Stimulated activated CD4-positive, alpha-beta T cell treated with anti-CD3 and anti-CD28 coated beads, TNF-alpha, amount 100 ng/mL, for 24 hours (primary cell): ENCODE results near the gene METTL2B.
"Not testable (repeated sequence)": the region's sequence is repeated elsewhere in the genome, so short reads cannot be mapped to it uniquely, and the experiment has no call there.

Experiments
- DNase-seq, 3 experiments: peaks; one replicate each; pipeline ENCODE4 v3.0.0-alpha.2; 2020; ENCODE audit warnings: low read depth in 3 of 3

Gene METTL2B

DNA sequence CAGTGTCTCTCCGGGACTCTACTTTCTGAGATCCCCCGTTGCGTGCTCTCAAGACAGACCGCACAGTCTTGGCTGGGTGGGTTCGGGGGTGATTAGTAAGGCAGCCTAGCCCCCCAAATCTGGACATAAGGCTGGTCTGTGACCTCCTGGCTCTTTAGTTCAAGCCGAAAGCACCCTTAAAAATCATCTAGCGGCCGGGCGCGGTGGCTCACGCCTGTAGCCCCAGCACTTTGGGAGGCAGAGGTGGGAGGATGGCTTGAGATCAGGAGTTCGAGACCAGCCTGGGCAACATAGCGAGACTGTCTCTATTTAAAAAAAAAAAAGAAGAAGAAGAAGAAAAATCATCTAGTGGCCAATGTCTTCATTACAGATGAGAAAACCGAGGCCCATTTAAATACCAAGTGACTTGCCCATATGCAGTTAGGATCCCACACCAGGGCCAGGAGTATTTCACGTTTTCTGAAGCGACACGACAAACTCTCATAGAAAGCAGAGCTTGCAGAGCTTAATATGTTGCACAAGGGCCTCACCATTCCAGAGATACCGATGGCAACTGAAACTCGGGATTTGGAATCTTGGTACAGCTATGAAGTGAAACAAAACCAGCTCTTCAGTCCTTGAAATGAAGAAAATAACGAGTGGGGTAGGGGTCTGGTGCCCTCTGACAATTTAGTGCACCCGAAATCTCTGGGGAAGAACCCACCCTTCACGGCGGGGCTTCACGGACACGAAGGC, 21.6 kb upstream of the METTL2B start:
- DNase-seq, result no peak

DNA sequence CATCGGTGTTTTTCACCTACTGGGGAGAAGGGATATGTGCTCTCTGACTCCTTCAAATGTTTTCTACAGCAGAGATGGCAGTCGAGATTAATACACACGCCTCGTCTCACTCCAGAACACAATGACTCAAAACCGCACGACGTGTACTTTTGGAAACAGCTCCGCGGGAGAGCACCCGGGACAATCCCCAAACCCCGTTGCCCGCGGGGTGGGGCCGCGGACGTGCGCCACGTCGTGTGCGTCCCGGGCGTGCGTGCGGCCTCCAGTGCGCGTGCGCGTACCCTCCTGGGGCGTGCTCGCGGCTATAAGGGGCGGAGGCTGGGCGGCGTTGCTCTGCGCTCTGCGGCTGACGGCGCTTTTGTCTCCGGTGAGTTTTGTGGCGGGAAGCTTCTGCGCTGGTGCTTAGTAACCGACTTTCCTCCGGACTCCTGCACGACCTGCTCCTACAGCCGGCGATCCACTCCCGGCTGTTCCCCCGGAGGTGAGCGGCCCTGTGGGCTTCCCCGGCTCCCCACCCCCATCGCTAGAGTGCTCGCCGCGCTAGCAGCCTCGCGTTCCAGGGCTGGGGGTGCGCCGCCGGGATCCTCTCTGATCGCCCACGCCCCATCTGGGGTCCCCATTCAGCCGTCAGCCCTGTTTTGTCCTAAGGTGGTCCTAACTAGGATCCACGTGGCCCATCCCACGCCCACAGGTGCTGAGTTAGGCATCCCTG, 20.8 kb upstream of the METTL2B start, which contains the start of gene HILPDA:
Gene HILPDA (plus strand): TSS at position 336 of the 712 bp plus-strand sequence. CDS start 1,391 bp downstream, outside the sequence.
- peak; percentile 88 to 94 (median 92) for DNase-seq

DNA sequence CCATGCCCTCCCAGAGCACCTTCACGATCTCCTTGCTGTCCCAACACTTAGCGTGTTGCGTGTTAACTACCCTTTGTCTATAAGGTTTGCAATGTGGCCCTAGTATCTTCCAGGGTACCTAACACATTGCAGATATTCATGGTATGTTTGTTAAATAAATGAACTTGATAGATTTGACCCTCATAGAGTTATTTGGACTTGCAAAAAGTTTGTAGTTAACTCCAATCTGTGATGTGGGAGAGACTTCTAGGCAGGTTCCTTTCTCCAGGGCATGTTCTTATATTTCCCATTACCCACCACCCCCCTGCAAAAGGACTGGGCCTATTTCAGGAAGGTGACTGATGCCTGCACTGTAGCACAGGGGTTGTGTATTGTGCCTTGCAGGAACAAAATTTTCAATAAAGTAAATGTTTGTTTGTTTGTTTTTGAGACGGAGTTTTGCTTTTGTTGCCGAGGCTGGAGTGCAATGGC, 20.3 kb upstream of the METTL2B start:
- DNase-seq, result no peak

DNA sequence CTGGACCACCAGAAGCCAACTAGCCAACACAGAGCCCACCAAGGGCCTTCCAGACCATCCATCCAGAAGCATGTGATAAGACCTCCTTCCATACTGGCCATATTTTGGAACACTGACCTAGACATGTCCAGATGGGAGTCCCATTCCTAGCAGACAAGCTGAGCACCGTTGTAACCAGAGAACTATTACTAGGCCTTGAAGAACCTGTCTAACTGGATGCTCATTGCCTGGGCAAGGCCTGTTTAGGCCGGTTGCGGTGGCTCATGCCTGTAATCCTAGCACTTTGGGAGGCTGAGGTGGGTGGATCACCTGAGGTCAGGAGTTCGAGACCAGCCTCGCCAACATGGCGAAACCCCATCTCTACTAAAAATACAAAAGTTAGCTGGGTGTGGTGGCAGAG, 19.2 kb upstream of the METTL2B start:
- DNase-seq, result not testable (repeated sequence)

DNA sequence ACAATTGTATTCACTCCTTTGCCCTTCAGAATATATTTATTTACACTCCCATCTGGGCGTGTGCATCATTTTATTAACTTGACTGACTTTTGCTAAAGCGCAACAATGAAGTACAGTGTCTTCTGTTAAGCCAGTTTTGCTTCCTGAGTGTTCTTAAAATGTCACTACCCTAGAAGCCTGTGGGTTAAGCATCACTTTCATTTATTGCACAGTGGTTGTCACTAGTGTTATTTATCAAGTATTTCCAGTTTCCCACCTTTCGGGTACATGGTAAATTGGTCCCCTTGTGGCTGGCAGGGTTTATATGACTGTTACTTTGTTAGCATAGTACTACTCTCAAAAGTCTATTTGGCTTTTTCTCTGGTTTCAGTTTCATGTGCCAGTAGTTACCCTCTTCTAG, 17.6 kb upstream of the METTL2B start:
- no peak for DNase-seq

DNA sequence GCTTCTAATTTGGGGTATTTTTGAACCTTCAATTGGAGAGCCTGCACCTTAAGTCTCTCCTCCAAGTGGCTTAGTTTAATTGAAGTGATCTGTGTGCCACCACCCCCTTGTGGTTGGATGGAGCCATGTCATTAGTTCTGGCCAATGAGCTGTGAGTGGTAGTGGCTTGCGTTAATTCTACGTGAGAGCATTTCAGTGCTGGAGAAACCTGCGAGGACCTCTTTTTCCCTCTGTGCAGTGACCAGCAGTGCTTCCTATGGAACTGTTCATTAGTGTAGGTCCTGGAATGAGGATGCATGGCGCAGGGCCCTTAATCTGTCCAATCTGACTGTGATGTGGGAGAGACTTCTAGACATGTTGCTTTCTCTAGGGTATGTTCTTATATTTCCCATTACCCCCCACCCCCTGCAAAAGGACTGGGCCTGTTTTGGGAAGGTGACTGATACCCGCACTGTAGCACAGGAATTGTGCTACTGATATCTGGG, 17.1 kb upstream of the METTL2B start:
- peak in 2 of 3 experiments; percentile 48 to 57 for DNase-seq

DNA sequence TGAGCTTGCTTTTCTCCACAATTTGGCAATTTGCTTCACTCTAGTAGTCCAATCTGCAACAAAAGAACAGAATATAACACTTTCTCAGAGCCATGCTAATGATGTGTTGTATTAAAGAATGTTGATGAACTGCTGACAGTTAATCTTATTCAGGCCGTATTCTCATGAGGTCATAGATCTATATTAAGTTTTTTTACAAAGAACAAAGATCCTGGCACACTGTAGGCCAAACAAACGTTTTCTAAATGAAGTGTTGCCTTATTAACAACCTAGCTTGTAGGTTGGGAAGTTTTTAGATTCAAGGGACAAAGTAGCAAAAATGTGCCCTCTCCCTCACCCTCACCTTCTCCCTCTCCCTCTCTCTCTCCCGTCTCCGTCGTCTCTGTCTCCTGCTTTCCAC, 14.1 kb upstream of the METTL2B start:
- no peak for DNase-seq

DNA sequence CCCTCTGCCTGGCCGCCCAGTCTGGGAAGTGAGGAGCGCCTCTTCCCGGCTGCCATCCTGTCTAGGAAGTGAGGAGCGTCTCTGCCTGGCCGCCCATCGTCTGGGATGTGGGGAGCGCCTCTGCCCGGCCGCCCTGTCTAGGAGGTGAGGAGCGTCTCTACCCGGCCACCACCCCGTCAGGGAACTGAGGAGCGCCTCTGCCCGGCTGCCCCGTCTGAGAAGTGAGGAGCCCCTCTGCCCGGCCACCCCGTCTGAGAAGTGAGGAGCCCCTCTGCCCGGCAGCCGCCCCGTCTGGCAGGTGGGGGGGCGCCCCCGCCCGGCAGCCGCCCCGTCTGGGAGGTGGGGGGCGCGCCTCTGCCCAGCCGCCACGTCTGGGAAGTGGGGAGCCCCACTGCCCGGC, 13.2 kb upstream of the METTL2B start:
- DNase-seq, result not testable (repeated sequence)

DNA sequence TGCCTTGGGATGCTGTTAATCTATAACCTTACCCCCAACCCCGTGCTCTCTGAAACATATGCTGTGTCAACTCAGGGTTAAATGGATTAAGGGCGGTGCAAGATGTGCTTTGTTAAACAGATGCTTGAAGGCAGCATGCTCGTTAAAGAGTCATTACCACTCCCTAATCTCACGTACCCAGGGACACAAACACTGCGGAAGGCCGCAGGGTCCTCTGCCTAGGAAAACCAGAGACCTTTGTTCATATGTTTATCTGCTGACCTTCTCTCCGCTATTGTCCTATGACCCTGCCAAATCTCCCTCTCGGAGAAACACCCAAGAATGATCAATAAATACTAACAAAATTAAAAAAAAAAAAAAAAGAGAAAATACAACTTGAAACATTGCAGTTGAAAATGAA, 12.6 kb upstream of the METTL2B start:
- not testable (repeated sequence) for DNase-seq

DNA sequence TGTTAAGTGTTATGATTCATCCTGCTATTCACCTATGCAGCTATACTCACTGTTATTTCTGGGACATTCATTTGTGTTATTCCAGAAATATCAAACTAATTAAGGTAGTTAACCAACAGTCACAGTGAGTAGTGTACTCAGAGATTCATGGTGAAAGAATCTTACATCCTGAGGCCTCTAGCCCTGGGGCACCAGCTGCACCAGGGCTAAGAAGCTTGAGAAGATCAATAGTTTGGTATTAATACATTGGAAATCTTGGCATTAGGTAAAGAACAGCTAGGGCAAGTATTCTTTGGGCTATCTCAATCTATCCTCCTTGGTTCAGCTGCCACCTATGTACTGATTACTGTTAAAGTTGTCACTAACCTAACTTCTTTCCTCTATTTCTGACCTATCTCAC, 9.7 kb upstream of the METTL2B start:
- DNase-seq, result not testable (repeated sequence)

DNA sequence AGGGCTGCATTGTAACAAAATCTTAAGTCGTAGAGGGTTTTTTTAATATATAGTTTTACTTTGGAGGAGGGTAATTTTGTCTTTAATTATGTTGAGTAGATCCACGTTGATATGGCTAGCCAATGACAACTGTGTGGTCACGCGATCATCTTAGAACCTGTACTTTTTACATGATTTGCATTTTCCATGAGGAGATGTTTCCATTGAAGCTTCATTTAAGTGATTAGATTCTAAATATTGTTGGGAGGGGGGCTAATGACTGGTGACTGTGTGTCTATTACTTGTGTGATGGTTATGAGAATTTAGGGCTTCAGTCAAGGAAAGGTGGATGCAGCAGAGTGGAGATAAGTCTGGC, 765 bp downstream of the METTL2B start:
- DNase-seq, result not testable (repeated sequence)

DNA sequence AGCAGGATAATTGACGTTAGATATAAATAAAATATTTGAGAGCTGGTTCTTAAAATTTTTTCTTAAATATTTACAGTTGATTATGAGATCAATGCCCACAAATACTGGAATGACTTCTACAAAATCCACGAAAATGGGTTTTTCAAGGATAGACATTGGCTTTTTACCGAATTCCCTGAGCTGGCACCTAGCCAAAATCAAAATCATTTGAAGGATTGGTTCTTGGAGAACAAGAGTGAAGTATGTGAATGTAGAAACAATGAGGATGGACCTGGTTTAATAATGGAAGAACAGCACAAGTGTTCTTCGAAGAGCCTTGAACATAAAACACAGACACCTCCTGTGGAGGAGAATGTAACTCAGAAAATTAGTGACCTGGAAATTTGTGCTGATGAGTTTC, 2.5 kb downstream of the METTL2B start:
- not testable (repeated sequence) for DNase-seq

DNA sequence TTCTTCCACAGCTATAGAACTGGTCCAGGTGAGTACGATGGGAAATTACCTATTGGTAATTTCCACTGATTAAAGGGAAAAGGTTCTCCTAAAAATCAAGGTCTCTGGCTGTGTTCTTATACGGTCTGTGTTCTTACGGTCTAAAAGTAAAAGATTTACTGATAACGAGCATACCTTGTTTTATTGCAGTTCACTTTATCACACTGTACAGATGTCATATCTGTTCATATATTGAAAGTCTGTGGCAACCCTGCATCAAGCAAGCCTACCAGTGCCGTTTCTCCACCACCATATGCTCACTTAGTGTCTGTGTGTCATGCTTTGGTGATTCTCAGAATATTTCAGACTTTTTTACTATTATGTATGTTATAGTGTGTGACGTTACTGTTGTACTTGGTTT, 11.6 kb downstream of the METTL2B start:
- not testable (repeated sequence) for DNase-seq

DNA sequence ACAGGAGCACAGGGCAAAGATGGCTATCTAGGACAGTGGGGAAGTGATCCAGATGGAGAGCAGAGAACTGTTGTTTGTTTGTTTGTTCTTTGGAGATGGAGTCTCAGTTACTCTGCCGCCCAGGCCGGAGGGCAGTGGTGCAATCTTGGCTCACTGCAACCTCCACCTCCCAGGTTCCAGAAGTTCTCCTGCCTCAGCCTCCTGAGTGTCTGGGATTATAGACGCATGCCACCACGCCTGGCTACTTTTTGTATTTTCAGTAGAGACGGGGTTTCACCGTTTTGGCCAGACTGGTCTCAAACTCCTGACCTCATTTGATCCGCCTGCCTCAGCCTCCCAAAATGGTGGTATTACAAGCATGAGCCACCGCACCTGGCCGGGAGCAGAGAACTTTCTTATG, 20.9 kb downstream of the METTL2B start:
- no peak for DNase-seq

DNA sequence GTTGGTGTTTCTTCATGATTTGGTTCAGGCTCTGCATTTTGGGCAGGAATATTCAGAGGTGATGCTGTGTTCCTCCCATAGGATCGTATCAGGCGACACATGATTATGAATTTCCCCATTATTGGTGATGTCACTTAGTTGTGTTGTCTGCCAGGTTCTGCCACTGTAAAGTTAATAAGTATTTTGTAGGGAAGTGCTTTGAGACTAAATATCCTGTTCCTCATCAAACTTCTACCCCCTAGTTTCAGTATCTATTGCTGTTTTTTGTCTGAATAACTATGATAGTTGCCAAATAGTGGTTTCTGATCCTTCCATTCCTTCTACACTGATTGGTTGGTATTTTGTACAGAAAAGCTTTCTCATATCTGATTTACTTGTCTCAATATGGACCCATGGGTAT, 28.9 kb downstream of the METTL2B start:
- DNase-seq, result not testable (repeated sequence)

DNA sequence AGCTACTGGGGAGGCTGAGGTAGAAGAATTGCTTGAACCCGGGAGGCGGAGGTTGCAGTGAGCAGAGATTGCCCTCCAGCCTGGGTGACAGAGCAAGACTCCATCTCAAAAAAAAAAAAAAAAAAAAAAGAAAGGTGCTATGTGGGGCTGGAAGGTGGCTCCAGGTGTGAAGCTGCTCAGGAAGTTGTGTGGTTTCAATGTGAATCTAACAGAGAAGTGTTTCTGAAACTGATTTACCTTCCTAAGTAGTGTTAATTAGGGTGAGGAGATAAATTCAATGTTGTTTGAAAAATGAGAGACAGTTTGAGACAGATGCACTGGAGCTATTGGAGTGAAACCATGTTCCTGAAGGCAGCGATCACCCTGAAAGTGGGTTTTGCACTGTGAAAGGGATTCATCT, 30.3 kb downstream of the METTL2B start:
- not testable (repeated sequence) for DNase-seq

DNA sequence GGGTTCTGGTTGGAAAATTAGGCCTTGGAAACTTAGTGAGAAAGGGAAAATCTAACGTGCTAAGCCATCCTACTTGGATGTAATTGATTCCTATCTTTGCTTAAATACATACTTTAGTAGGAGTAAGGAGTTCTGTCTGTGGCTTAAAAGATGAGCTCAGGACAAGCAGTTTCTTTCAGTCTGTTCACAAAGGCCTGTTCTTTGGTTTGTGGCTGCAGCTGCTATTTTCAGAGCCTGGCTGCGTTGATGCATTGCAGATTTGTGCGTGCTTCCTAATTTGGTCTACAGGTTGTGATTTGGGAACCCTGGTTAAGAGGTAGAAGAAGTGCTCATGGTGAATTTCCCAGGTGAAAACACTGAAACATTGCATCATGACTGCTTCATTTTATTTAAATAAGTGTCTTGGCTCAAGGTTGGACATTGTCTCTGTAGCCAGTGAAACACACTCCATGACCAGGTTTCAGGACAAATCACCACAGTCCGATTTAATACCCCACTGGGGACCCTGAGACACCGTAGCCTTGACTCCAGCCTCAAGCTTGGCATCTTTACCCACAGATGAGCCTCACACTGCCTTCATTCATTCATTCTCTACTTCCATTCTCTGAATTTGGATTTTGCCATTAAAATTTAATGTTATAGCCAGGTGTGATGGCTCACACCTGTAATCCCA, 30.9 kb downstream of the METTL2B start:
- not testable (repeated sequence) for DNase-seq

DNA sequence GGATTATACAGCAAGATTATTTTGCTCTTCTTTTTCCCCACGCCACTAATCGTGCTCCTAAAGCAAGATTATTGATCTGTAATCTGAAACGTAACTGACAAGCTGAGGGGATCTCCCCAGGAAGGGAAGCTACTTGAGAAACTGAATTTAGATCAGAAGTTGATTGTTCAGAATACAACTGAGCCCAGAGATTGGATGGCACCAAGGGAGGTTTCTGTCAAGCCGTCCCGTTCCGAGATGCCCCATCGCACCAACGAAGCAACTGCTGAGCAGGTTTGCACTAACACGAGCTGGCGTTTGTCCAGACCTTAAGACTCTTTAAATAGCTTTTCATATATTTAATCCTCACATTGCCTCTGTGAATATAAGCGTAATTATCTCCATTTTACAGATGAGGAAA, 35.1 kb downstream of the METTL2B start:
- not testable (repeated sequence) for DNase-seq

DNA sequence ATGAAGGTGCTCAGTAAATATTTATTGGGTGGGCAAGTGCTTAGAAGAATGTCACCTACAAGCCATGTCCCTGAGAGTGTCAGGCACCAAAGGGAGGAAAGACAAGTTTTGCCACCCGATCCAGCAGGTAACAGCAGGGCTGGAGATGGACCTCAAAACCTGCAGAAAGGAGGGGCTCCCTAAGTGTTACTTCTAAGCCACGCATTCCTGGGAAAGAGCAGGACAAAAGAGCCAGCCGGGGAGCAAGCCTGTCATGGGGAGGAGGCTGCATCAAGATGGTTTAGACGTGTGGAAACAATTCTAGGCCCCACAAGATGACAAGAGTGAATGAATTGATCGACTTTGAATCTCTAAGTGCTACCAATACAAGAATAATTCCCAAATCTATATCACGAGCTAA, 38.7 kb downstream of the METTL2B start:
- not testable (repeated sequence) for DNase-seq

DNA sequence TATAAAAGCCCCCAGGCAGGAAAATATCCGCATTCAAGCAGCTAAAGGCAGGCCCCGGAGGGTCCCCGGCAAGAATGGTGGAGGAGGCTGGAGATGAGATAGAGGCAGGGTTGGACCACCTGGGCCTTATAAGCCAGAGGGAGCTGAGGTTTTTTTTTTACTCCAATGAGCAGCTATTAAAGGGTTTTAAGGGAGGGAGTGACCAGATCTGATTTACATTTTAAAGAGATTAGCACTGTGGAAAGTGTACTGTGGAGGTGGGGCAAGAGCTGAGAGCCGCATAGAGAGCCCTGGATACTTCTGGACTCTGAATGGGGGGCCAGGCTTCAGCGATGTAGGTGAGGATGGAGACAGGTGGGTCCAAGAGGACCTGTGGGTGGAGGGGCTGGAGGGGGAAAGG, 40.5 kb downstream of the METTL2B start:
- DNase-seq, result not testable (repeated sequence)

DNA sequence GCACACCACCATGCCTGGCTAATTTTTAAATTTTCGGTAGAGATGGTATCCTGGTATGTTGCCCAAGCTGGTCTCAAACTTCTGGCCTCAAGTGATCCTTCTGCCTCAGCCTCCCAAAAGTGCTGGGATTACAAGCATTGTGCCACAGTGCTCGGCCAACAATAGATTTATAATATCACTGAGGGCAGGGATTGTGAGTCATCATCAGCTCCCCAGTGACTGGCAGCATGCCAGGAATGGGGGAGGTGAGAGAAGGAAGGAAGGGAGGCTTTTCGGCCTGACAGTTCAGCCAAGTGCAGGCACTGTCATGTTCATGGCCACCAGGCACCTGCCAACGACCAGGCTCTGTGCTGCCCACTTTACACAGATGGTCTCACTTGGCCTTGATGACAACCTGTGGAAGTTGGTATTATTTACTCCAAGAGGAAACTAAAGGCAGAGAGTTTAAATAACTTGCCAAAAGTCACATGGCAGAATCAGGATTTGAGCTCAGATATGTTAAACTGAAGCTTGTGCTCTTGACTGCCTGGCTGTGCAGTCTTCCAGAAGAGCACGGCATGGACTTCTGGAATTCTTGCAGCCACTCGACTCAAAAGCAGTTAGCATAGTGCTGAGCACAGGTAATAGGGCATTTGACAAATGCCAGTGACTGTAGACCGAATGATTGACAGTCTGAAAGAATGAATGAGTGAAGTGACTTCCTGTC, 46.8 kb downstream of the METTL2B start:
- peak; percentile 57 to 76 (median 64) for DNase-seq
